ENCODE results near the gene C11orf21.

Gene C11orf21

GRCh38 chr11:2269601-2270321 is 32.0 kb downstream of the C11orf21 start:
- ChIA-PET CTCF (interaction anchor here (0.5 to 1.4 kb wide), 12 partner anchors 9 to 717 kb away, joined by 3 to 7 read pairs (median 4); partner anchors contain the start of gene TSSC4), POLR2A (ENCODE audit: low non-redundant PET) (interaction anchor here (0.6 kb wide), 2 partner anchors 66 to 107 kb away, joined by 3 to 4 read pairs; no protein-coding TSS in a partner anchor)
- peak overlapping the region; percentile 89 for H3K27ac ChIP-seq
- peak; percentile 68 for TF ChIP-seq CTCF (conservative IDR thresholded peaks at IDR 0.05; ENCODE audit: low read depth)
- peak; percentile 65 for DNase-seq (ENCODE audit: low spot score)

GRCh38 chr11:2268729-2269600 is 32.8 kb downstream of the C11orf21 start:
- H3K27ac ChIP-seq, result peak overlapping the region; percentile 89
- no peak for TF ChIP-seq CTCF (conservative IDR thresholded peaks at IDR 0.05; ENCODE audit: low read depth)
- ChIA-PET CTCF (interaction anchor here (0.6 to 1.4 kb wide), 8 partner anchors 8 to 717 kb away, joined by 3 to 7 read pairs (median 5); partner anchors contain the start of gene TSSC4), POLR2A (ENCODE audit: low non-redundant PET) (no interaction called here)
- peak; percentile 73 for DNase-seq (ENCODE audit: low spot score)

GRCh38 chr11:2267851-2268728 is 33.6 kb downstream of the C11orf21 start:
- peak overlapping the region; percentile 89 for H3K27ac ChIP-seq
- CTCF ChIA-PET, result interaction anchor here (1.0 to 1.1 kb wide), 2 partner anchors 37 to 59 kb away, joined by 5 to 10 read pairs; no protein-coding TSS in a partner anchor
- DNase-seq (ENCODE audit: low spot score), result no peak
- POLR2A ChIA-PET (ENCODE audit: low non-redundant PET), result no interaction called here
- TF ChIP-seq CTCF (conservative IDR thresholded peaks at IDR 0.05; ENCODE audit: low read depth), result no peak

- ChIA-PET POLR2A (ENCODE audit: low non-redundant PET) (no interaction called here), CTCF (interaction anchor here (0.6 to 1.1 kb wide), 4 partner anchors 38 to 219 kb away, joined by 3 to 10 read pairs (median 4); no protein-coding TSS in a partner anchor)
- DNase-seq (ENCODE audit: low spot score), result no peak
- H3K27ac ChIP-seq, result peak overlapping the region; percentile 89; the same call in 1 of the 2 replicates
- no peak for TF ChIP-seq CTCF (conservative IDR thresholded peaks at IDR 0.05; ENCODE audit: low read depth)
Observed at GRCh38 chr11:2267306-2267850, 34.3 kb downstream of the C11orf21 start.

GRCh38 chr11:2266586-2267305 is 35.0 kb downstream of the C11orf21 start:
- ChIA-PET POLR2A (ENCODE audit: low non-redundant PET) (no interaction called here), CTCF (interaction anchor here (0.6 to 1.1 kb wide), 3 partner anchors 51 to 220 kb away, joined by 3 to 10 read pairs (median 3); no protein-coding TSS in a partner anchor)
- DNase-seq (ENCODE audit: low spot score), result no peak
- H3K27ac ChIP-seq, result 0 out of 2 replicates have a peak overlapping the region, but pooled peaks have one; percentile 10
- no peak for TF ChIP-seq CTCF (conservative IDR thresholded peaks at IDR 0.05; ENCODE audit: low read depth)

Measured in RWPE1 (cell line).